Measurements from ENCODE around the gene ATOH7.
"Not testable (repeated sequence)": the region's sequence is repeated elsewhere in the genome, so short reads cannot be mapped to it uniquely, and the experiment has no call there.

The ATOH7 gene

GRCh38 chr10:68231817-68232251 lies at the start of gene ATOH7:
Gene ATOH7 (minus strand): TSS chr10:68232113. CDS start chr10:68231677, 436 bp downstream.
- DNase-seq, result no peak

DNA sequence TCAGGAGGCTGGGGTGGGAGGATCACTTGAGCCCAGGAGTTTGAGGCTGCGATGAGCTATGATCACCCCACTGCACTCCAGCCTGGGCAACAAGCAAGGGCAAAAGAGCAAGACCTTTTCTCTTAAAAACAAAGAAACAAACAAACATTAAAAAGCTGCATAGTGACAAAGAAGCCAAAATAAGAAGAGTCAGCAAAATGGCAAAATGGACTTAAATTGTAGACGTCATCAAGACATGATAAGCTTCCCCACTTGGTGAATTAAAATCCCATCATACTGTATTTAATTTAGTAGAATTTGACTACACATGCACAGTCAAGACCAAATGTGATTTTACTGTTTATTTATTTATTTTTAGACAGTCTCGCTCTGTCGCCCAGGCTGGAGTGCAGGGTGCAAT lies 48.8 kb upstream of the ATOH7 start:
- no peak for DNase-seq

DNA sequence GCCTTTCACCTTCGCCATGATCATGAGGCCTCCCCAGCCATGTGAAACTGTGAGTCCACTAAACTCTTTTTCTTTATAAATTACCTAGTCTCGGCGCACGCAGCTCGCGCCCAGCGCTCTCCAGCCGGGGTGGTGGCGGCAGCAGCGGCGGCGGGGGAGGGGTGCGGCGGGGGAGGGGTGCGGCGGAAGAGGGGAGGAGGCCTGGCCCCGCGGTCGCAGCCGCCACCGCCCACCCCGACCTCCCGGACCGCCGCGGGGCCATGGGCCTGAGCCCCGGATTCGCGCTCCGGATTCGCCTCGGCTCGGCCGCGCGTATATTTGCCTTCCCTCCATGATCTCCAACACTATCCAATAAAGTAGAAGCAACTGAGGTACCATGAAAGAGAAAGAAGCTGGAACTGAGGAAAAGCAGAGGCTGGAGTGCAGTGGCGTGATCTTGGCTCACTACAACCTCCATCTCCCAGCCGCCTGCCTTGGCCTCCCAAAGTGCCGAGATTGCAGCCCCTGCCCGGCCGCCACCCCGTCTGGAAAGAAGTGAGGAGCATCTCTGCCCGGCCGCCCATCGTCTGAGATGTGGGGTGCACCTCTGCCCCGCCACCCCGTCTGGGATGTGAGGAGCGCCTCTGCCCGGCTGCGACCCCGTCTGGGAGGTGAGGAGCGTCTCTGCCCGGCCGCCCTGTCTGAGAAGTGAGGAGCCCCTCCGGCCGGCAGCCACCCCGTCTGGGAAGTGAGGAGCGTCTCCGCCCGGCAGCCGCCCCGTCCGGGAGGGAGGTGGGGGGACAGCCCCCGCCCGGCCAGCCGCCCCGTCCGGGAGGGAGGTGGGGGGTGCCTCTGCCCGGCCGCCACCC lies 47.2 kb upstream of the ATOH7 start:
- DNase-seq, result not testable (repeated sequence)

DNA sequence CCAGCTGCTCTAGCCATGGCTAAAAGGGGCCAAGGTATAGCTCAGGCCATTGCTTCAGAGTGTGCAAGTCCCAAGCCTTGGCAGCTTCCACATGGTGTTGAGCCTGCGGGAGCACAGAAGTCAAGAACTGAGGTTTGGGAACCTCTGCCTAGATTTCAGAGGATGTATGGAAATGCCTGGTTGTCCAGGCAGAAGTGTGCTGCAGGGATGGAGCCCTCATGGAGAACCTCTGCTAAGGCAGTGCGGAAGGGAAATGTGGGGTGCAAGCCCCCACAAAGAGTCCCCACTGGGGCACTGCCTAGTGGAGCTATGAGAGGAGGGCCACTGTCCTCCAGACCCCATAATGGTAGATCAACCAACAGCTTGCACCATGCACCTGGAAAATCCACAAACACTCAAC lies 45.9 kb upstream of the ATOH7 start:
- not testable (repeated sequence) for DNase-seq

- DNase-seq, result no peak
Observed at GRCh38 chr10:68276224-68276623, 44.3 kb upstream of the ATOH7 start.

DNA sequence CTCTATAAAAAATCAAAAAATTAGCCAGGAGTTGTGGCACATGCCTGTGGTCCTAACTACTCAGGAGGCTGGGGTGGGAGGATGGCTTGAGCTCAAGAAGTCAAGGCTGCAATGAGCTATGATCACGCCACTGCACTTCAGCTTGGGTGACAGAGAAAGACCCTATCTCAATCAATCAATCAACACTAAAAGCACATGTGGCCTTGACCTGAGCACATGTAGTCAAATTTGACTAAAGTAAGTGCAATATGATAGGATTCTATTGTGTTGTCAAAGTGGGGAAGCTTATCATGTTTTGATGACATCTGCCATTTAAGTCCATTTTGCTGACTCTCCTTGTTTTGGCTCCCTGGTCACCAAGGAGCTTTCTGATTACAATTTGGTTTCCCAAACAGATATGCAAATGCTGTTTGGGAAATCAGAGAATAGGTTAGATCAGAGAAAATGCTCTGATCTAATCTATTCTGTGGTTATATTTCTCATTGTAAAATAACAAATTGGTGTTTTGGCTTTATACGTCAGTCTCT lies 43.8 kb upstream of the ATOH7 start:
- DNase-seq, result no peak

DNA sequence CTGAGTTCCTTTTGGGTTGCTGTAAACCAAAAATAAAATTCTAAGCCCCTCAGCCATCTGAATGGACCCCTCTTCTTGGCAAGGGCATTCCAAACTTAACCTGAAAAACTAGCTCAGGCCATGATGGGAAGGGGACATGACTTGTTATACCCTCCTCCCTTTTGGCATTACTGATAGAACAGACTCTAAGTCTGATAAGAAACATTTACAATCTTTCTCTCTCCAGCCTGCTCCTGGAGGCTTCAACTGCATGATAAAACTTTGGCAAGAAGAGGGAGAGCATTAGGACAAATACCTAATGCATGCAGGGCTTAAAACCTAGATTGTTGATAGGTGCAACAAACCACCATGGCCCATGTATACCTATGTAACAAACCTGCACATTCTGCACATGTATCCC lies 40.9 kb upstream of the ATOH7 start:
- no peak for DNase-seq

GRCh38 chr10:68271196-68271882 lies 39.4 kb upstream of the ATOH7 start:
- DNase-seq, result no peak

DNA sequence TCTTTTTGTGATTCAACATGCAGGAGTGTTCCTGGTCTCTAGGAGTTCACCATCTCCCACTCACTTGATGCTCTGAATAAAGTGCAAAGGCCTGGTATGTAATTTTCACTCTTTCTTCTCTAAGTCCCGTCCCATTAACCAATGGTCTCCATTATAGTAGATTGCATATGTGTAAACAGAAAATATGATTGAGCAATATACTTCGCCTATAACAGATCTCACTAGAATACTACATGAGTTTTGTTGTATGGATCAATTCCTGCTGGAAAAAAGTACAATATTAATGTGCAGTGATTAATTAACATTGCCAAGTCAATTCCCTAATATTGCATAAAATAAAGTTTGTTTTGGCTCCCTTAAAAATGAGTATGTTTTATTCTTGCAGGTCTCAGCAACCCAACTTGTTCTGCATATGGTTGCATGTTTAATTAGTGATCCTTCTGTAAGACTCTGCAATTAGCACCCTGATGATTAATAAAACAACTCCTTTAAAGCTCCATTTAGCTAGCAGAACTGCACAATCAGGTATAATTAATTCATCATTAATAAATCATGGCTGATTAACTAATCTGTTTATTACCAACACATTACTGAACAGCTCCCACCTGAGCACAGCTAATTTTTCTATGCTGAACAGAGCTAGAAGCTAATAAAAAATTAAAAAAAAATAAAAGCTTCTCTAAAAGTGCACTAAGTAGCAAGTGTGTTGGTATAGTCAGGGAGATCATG lies 37.8 kb upstream of the ATOH7 start:
- no peak for DNase-seq

- no peak for DNase-seq
Observed at GRCh38 chr10:68261132-68261856, 29.4 kb upstream of the ATOH7 start.

DNA sequence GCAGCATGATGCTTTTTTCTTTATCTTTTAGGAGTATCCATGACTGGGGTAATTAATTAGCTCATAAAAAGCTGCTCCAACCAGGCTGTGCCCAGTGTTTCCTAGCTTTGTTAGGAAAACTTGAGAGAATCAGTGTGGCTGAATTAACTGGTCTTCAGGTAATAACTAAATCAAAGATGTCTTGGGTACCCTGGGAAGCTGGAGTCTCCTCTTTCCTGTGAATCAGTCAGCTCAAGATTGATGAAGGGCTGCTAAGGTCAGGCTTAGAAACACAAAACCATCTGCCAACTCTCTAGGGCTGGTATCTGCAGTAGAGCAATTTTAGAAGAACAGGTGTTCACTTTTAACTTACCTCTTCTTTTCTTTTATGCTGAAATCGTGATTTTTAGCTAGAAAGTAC lies 21.4 kb upstream of the ATOH7 start:
- no peak for DNase-seq

GRCh38 chr10:68251625-68252495 lies 19.9 kb upstream of the ATOH7 start:
- no peak for DNase-seq

GRCh38 chr10:68251151-68251550 lies 19.2 kb upstream of the ATOH7 start:
- DNase-seq, result no peak

DNA sequence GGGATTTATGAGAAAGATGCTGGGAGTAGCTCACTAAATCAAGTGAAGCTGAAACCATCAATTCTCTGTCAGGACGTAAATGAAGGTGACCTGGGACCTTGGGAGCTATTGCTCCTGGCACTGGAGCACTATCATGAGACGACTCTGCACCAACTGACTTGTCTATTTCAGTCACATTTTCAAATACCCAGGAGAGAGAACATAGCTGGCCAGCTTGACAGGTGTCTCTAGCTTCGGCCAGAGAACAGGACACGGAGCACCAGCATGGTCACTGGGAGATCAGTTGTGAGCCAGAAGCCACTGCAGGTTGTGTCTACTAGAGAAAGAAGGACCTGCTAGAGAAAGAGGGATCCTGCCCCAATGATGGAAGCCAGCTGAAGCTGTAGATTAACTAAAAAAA lies 17.4 kb upstream of the ATOH7 start:
- no peak for DNase-seq

DNA sequence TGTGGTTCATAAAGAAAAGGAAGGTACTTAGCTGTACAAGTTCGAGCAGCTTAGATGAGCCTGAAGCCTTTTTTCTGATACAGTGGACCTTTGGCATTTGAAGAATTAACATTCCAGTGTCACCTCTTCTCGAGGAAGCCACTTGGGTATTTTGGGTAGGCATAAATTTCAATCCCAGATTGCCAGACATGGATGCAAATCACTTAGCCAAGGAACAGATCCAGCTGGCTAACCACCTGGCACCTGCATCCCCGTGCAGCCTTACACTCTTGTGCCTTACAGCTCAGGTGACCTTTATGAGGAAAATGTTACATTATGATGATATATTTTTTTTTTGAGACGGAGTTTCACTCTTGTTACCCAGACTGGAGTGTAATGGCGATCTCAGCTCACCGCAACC lies 16.0 kb upstream of the ATOH7 start:
- no peak for DNase-seq

- DNase-seq, result not testable (repeated sequence)
Observed at GRCh38 chr10:68246397-68246796, 14.5 kb upstream of the ATOH7 start.

- DNase-seq, result no peak
Observed at GRCh38 chr10:68242051-68242450, 10.1 kb upstream of the ATOH7 start.

DNA sequence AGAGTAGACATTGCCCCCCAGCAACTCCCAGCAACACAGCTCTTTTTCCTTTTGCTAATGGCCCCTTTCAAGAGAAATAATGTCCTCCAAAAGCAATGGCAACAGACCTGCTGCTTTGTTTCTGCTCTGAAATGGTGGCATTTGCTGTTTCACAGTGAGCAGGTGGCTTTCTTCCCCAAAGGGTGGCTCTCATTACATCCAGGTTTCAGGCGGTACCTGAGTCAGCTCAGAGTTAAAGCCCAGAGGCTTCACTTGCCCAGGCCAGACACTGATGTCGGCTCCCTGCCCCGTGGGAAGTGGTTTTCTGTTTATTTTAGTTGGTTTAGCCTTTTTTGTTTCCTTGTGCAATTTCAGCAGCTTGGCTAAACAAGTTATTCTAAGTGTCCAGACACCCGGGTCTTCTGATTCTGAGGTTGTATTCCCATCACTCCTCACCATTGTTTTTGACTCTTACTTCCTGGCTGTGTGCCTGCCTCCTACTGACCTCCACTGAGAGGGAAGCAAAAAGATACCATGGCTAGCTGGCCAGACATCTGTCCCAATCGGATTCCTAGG lies 7.8 kb upstream of the ATOH7 start:
- no peak for DNase-seq

- no peak for DNase-seq
Observed at GRCh38 chr10:68239069-68239468, 7.2 kb upstream of the ATOH7 start.

DNA sequence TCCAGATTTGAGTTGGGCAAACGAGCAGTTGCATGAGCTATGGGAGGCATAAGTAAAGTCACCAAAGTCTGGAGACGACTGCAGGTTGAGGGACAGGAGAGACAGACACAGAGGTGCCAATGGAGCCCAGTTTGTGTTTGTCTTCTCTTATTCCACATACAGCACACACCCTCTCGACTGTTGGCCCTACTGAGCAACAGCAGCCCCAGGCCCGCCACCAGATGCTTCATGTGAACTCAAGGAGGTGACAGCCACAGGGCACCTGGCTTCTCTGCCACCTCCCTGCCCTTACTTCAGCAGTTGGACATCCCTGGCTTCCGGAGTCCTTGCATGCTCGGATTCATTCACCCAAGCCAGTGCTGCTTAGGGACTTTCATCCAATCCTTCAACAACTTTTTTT lies 6.5 kb upstream of the ATOH7 start:
- DNase-seq, result no peak

DNA sequence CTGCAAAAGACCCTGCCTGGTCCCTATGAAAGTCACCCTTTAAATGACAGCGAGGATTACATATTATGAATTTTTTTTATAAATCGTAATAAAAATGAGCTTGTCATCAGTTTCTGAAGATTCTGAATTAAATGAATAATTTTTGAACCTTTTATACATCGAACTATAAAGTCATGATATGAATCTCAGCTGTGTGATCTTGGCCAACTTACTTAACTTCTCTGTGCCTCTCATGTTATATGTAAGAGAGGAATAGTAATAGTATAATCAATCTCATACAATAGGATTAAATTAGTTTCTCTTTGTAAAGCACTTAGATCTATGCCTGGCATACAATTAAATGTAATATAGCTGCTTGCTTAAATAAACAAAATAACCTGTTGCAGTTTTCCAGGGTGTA lies 5.3 kb upstream of the ATOH7 start:
- no peak for DNase-seq

Data from Kasumi-1 (cell line).